DMS 273 (cell line): ENCODE measurements around the gene MBP.
"Not testable (repeated sequence)": the region's sequence is repeated elsewhere in the genome, so short reads cannot be mapped to it uniquely, and the experiment has no call there.

Experiments used
- DNase-seq: peaks from one replicate; lab custom pipeline; 2025; ENCODE audit not compliant: unreplicated experiment; lab: John Stamatoyannopoulos, UW

Gene MBP

DNA sequence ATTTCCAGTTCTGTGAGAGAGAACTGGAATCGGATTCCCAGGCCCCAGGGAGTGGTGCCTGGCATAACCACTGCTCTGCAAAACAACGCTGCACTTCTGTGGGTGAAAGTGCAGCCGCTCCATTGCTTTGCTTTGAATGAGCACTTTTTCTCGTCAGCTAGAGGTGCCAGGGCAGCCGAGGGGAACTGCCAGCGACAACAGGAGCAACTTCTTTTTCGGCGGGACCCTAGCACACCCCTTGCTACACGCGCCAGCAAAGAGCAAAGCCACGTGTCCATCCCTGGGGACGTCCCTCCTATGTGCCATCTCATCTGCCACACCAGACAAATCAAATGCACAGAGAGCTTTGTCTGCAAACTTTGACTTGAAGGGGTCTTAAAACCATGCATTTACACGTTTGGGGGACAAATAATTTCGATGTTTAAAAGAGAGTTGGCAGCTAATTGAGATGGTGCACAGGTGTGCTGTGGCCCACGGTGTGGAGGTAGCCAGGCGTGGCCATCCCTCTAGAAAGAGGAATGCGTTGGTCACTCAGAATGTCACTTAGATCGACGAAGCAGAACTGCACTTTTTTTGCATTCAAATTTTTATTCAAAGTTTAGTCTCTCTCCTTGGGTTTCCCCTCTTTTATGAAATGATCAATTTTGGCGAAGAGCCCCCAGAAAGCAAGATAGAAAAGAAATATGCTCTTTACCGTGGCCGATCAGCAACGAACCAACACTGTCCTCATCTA is 151.8 kb downstream of the MBP start:
- DNase-seq = no peak

GRCh38 chr18:76979906-76980305 is 152.7 kb downstream of the MBP start:
- no peak for DNase-seq

- no peak for DNase-seq
Observed at GRCh38 chr18:76979111-76979751, 153.4 kb downstream of the MBP start.

- DNase-seq = no peak
Observed at GRCh38 chr18:76978616-76979015, 154.0 kb downstream of the MBP start.

DNA sequence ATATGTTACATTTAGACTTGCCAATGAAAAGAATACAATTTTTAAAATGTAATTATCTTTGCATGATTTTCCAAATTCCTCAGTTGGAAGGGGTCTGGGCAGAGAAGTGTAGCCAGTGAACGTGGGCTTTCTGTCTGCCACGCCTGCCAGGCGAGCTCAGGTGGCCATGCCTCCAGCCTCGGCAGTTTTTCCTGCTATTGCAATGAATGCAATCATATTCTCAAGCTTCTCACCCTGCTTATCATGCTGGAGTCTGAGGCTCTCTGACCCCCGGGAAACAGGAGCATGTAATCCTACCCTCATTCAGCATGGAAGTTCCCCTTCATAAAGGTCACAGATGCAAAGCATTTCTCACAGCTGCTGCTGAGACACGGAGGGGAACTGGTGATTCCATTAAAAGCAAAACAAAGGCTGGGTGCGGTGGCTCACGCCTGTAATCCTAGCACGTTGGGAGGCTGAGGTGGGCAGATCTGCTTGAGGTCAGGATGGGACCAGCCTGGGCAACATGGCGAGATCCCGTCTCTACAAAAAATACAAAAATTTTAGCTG is 154.8 kb downstream of the MBP start:
- no peak for DNase-seq

DNA sequence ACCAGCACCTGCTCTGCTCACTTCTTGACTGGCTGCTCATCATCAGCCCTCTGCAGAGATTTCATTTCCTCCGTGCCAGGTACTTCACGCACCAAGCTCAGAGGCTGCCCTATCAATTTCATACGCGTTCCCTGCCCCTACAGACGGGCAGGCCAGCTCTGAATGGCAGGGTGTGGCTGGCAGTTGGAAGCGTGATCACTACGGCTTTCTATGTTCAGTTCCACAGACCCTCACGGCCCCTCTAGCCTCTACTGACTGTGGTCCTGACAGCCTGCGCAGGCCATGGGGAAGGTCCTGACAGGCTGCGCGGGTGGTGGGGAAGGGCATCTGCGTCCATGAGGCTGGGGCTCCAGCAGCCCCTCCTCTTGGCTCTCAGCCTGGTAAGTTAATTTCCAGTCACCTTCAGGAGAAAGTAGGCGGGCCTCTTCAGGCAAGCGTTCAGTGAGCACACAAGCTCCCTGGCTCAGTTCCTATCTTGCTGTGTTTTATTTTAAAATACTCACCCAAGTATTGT is 155.4 kb downstream of the MBP start:
- no peak for DNase-seq

- no peak for DNase-seq
Observed at GRCh38 chr18:76975577-76976110, 156.9 kb downstream of the MBP start.

GRCh38 chr18:76974386-76974785 is 158.2 kb downstream of the MBP start:
- DNase-seq = no peak

GRCh38 chr18:76973520-76974266 is 158.9 kb downstream of the MBP start:
- DNase-seq = no peak

DNA sequence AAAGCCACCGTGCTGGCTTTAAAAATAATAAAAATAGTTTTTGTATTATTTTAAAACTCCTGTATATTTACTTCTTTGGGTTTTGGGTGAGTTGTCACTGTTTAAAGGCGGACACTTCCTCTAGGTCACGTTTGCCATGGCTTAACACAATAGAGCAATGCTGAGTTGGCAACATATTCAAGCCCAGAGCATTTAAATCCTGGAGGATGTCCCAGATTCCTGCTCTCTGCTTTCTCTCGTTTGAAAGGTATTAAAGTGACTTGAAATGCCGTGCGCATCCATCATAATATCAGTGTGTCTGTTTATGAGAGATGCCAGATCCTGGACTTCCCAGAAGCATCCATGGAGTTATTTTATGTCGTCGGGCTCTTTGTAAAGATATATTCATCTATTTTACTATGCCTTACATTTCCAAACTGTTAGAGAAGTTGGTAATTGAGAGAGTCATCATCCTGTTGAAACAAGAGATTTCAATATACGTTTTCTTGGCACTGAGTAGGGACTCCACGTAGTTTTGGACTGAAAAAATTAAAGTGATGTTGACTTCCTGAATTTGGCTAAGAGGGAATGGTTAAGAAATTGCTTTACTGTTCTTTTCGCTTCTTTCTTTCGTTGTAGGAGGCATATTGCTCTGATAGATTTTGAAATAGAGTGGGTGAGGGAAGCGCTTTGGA is 159.6 kb downstream of the MBP start:
- no peak for DNase-seq

DNA sequence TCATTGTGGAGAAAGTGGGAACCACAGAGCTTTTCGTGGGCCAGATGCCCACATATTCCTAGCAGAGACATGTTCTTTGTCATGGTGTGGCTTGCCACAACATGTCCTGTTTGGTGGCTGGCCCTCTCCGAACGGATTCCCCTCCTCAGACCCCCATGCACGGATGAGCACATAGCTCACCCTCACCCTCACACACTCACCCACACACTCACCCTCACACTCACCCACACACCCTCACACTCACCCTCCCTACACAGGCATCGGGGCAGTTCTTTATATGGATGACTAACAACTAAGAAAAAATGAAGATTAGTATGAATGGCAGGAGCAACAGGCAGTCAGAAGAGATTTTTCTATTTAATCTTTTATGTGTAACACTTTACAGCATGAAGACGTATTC is 160.3 kb downstream of the MBP start:
- DNase-seq = no peak

DNA sequence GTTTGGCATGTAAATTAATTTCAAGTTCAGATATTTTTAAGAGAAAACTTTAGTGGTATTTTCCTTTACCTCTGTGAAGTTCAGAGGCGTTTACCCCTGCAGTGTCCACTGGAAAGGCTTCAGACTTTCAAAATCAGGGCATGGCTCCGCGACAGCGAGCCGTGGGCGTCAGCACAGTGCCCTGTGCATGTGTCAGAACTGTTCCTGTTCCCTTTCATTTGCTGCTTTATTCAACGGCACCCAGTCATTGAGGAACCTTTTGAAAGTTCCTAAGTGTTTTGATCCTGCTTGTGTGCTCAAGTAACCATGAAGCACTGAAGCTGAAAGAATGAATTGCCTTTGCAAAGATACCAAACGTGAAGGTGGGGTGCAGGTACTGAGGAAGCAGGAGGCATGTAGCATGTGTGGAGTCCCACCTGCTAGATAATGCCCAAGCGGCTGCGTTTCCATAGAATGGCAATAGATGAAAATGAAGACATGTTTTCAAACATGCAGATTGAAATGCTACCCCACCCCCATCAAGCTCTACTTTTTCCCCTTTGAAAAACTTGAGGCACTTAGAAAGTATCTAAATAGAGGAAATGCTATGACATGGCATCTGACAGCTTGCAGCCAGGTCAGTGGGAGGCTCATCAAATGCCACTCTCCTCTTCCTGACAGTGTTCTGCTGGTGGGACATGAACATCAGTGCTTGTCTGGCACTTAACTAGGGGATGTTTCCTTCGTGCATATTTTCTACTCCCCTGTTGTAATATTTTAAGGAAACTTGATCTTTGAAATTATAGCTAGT is 161.6 kb downstream of the MBP start:
- no peak for DNase-seq

GRCh38 chr18:76967721-76968472 is 164.7 kb downstream of the MBP start:
- no peak for DNase-seq

GRCh38 chr18:76967299-76967698 is 165.3 kb downstream of the MBP start:
- not testable (repeated sequence) for DNase-seq

GRCh38 chr18:76965555-76966151 is 166.9 kb downstream of the MBP start:
- not testable (repeated sequence) for DNase-seq

DNA sequence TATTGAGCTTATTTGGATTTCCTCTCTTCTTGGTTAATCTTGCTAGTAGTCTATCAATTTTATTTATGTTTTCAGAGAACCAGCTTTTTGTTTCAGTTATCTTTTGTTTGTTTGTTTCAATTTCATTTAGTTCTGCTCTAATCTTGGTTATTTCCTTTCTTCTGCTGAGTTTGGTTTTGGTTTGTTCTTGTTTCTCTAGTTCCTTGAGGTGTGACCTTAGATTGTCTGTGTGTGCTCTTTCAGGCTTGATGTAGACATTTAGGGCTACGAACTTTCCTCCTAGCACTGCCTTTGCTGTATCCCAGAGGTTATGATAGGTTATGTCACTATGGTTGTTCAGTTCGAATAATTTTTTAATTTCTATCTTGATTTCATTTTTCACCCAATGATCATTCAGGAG is 168.6 kb downstream of the MBP start:
- DNase-seq = no peak

DNA sequence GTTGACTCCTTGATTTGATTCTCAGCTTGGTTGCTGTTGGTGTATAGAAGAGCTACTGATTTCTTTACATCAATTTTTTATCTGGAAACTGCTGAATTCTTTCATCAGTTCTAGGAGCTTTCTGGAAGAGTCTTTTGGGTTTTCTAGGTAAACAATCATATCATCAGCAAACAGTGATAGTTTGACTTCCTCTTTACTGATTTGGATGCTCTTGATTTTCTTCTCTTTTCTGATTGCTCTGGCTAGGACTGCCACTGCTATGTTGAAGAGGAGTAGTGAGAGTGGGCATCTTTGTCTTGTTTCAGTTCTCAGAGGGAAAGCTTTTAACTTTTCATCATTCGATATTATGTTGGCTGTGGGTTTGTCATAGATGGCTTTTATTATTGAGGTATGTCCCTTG is 169.7 kb downstream of the MBP start:
- DNase-seq = no peak

DNA sequence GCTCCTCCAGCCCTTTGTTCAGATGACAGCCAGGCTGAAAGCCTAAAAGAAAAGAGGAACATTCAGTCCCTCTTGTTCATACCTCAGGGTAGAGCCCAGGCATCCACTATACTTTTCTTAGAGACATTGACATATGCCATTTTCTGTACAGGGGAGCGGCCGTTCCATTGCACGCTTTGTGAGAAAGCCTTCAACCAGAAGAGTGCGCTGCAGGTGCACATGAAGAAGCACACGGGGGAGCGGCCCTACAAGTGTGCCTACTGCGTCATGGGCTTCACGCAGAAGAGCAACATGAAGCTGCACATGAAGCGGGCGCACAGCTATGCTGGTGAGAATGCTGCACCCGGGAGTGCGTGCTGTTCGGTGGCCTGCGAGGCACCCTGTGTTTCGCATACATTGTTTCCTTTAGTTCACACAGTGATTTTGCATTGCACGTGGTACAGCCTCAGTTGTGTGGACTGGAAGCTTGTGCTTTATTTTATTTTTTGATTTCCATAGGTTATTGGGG is 172.0 kb downstream of the MBP start:
- no peak for DNase-seq

- DNase-seq = no peak
Observed at GRCh38 chr18:76959605-76960004, 173.0 kb downstream of the MBP start.
